Hematopoietic multipotent progenitor cell (in vitro differentiated cells): ENCODE data around the gene SHISA9. TPM values are rescaled to one million over a fixed set of nuclear protein-coding genes. Genes with fewer than 3 reads are reported as not detected.
A peak's percentile ranks its signal among the peaks of the same experiment; 100 is the strongest.

Source experiments
- DNase-seq, 3 donors: peaks; one replicate each; pipeline ENCODE4 v3.0.0-alpha.2; 2011 to 2015; ENCODE audit warnings: low read depth in 2 of 3, low spot score in 2 of 3
- total RNA-seq: library from RNA; depleted of rRNA; stranded (reverse); fragments of >200 nt; gene quantifications from one replicate; pipeline ENCODE4 v1.2.3, GENCODE V29; 2012

SHISA9 gene
- total RNA-seq, 1 donor, result under 0.01 TPM

DNA sequence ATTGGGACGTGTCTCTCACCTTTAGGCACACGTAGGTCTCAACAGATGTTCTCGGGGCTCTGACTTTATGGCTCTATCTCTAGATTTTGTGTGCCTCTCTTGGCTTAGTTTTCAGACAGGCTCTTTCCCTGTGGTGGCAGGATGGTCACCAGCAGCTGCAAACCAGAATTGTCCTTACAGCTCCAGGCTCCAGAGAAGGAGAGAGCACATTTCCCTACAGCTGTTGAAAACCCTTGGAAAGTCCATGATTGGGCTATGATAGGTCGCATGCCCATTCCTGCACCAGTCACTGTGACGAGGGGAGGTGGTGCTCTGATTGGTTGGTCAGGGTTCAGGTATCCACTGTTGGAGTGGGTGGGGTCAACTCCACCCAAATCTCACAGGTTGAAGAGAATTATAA is 41.5 kb downstream of the SHISA9 start:
- no peak for DNase-seq

DNA sequence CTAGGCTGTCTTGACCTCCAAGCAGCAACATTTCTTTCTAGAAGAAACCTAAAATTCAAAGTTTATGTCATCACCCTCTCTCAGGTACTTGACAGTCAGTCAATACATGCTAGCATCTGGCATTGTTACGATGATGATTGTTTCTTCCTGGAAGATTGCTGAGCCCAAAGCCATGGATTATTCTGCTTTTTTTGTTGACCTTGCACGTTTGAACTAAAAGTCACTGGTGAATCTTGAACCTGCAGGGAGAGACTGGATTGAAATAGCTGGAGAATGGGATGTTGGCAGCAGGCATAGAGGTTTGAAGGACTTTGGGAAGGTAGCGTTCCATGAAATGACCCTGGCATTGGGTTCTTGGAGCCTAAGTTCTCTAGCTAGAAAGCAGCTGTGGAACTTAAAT is 42.9 kb downstream of the SHISA9 start:
- no peak for DNase-seq

DNA sequence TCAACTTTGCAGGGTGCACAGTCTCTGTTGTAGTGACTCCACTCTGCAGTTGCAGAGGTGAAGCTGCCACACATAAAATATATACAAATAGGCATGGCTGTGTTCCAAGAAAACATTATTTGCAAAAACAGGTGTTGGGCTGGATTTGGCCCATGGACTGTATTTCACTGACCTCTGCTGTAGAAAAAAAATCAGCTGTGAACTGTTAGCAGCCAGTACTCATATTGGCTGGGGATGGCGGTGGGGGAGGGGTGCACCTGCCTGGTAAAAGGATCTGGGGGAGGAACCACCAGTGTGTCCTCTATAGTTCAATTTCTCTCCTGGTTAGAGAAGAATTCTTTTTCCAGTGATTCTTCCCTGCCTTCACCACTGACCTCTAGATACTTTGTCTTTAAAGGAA is 50.0 kb downstream of the SHISA9 start:
- DNase-seq, result no peak

DNA sequence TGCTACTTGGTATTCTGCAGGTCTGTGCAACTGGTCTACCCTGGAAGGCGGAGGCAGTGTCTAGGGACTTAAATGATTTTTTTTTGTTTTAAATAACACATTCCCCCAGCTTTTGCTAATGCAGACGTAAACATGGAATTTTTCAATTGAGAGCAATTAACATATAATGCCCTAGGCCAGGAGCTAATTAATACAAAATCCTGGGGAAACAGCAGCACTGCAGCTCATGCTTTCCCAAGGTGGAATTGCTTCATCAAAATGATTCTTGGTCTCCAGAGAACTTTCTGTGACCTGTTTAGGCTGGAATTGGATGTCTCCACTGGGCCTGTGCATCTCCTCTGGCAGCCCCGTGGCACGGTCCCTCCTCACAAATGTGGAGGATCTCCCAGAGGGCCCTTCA is 50.6 kb downstream of the SHISA9 start:
- no peak for DNase-seq

DNA sequence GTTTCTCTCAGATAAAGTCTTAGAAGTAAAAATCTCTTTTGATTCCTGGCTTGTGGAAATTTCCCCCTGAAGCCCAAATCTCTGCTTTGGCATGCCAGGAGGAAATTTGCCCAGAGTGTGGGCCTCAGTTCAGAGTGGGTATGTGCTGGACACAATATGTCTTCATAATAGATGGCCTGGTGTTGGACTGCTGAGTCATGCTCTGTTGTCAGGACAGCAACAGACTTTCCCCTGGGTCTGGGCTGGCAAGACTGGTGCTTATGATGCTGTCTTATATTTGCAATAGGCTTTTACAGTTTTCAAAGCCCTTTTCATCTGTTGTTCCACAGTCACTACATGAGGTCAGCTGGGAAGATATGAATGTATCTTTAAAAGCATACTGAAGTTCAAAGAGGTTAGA is 57.0 kb downstream of the SHISA9 start:
- DNase-seq, result no peak

DNA sequence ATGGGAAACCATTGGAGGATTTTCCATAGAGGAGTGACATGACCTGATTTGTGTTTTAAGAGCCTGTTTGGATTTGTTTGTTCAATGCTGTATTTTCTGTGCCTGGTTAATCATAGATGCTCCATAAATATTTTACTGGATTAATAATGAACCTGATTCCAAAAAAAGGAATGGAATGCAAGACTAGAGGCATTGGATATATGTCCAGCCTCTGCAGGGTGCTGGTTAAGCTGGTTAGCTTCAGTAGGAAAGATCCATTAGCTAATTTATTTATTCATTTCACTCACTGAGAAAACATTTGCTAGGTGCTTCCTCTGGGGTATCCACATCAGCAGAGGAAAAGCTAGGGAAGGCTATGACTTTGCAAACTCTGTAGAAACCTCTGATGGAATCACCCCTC is 57.7 kb downstream of the SHISA9 start:
- no peak for DNase-seq

DNA sequence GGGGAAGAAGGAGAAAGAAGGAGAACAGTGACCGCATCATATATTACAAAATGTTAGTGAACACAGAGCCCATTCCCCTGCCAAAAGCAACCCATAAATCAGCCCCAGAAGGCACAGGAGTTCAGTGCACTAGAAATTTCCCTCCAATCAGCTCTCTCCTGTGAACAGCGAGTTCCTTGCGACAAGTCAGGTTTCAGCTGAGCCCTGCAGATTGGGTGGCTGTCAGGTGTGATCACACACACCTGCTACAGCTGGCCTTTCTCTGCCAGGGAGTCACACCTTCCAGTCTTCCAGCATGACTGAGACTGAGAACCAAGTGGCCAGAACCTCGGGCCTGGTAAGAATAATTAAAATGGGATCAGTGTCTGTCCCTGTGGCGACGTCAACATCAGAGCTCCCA is 60.2 kb downstream of the SHISA9 start:
- no peak for DNase-seq

DNA sequence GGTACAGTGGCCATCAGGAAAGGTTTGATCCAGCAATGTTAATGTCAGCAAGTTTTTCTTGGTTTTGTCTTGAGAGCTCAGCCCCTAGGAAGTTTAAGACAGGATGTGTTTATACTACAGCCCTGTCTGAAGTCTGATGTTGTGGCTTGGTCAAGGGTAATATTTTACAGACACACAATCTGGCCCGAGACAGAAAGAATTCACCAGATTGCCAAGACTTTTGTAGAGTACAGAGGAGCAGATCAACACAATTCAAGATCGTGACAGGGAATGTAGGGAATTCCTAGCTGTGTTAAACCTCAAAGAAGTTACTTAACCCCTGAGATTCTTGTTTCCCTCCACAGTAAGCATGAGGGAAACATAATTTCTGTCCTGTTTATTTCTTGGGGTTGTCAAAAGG is 63.1 kb downstream of the SHISA9 start:
- no peak for DNase-seq

DNA sequence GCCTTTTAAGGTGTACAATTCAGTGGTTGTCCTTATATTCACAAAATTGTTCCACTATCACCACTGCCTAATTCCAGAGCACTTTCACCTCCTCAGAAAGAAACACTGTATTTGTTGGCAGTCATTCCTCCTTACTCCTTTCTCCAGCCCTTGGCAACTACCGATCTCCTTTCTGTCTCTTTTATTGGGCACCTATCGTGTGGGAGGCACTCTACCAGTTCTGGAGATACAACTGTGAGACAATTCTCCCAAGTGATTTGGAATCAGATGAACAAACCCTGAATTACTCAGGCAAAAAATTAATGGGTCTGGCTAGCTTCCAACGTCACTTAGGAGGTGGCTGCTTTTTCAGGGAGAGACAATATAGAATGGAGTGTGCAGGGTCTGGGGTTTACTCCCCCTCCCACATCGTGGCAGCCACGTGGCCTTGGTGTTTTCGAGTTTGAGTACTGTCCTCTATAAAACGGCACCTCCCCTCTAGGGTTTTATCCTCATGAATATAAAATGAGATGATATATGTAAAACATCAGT is 63.9 kb downstream of the SHISA9 start:
- no peak for DNase-seq

DNA sequence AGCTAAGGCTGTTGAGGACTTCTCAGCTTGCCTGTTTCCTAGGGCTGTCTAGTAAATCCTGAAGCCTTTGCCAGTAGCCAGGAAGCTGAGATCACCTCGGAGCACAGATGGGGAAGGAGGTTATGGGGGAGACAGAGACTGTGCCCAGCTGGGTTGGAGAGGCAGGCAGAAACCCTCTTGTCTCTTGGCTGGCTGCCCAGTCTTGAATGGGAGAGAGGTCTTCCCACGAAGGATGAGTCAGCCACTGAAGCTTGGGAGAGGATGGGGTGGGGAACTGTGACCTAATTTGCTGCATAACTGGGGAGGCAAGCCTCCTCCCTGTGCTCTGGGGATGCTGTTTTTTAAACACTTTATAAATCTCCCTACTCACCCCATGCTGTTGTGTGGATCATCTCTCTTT is 69.8 kb downstream of the SHISA9 start:
- DNase-seq, result no peak

DNA sequence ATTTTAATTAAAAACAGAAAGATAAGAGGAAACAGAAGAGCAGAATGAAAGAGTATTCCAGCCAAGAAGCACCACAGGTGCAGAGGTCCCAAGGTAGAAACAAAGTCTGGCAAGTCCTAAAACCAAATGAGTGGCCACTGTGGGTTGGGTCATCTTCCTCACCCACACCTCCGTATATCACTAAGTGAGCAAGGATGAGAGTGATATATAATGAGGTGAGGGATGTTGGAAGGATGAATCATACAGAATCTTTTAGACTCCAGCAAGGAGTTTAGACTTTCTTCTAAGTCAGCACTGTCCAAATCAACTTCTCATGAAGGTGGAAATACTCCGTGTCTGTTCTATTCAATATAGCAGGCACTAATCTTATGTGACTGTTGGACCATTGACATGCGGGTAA is 70.8 kb downstream of the SHISA9 start:
- no peak for DNase-seq

DNA sequence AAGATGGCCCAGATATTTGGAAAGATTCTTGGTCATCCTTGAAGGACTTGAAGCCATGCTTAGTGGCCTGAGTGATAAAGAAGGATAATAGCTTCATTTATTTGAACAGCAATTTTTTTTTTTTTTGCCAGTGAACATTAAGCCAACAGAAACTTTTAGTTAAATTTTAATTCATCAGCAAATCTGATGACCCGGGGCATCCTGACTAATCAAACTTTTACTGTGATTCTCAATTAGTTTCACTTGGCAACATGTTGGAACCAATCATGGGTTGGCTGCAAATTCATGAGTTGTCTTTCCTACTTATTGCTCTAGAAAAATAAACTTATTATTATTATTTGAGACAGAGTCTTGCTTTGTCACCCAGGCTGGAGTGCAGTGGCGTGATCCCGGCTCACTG is 74.4 kb downstream of the SHISA9 start:
- DNase-seq, result no peak

DNA sequence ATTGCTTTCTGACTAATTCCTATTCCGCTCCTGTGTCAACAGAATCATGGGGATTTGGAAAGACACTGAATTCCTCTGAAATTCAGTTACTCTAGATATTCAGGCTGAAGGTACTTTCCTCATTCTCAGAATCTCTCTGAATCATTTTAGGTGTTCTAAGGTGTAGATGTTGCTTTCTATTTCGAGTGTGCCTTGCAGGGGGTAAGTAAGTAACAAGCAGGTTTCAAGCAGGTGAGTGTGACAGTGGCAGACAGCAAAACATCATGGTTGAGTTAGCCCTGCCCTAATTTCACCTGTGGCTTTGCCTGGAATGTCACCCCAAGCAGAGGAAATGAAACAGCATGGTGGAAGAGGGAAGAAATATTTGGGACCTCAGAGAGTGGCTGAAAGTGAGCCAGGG is 75.1 kb downstream of the SHISA9 start:
- DNase-seq, result no peak

DNA sequence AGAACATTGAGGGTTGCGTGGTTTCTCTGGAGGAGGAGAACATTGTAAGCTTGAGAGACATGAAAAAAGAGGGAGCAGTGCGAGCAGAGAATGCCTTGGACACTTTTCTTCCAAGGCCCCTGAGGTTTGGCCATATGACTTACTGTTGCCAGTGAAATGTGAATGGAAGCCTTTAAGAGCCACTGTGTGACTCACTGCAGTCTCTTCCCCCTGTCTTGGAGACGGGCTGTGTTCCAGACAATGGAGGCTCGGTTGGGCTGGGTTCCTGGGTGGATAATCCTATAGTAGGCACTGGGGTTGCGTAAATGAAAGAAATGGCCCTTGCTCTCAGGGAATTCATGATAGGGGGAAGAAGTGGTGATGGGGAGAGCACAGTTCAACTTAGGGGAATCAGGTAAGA is 75.5 kb downstream of the SHISA9 start:
- DNase-seq, result no peak

DNA sequence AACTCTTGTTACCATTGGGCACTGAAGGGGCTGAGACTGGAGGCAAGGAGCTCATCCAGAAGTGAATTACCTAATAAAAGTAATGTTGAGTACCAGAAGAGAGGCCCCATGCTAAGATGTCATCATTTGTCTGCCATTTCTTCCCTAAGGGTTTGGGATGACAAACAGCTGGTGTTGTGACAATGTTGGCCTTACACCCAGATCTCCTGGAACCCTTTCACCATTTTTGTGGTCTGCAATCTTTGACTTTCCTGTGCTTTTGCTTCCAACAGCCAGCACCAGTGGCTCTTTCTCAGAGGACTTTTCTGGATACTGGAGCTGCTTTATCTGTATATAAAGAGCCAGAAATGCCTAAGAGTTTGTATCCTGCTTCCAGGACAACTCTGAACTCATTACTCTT is 84.1 kb downstream of the SHISA9 start:
- DNase-seq, result no peak

DNA sequence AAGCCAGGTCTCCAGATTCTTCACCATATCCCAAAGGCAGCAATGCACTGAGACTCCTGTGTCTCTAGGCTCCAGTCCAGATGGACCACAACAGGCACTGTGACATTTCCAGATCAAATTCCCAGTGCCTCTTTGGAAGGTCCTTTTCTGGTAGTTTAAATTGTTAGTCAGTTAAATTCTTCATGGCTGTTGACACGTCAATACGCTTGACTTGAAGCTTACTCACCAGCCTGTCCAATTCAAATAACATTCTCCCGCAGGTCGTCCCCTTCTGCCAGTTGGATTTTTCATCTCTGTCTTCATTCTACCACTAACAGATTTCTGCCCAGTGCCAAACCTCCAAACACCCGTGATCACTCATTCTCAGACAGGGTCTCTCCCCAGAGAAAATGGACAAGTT is 86.7 kb downstream of the SHISA9 start:
- DNase-seq, result no peak

DNA sequence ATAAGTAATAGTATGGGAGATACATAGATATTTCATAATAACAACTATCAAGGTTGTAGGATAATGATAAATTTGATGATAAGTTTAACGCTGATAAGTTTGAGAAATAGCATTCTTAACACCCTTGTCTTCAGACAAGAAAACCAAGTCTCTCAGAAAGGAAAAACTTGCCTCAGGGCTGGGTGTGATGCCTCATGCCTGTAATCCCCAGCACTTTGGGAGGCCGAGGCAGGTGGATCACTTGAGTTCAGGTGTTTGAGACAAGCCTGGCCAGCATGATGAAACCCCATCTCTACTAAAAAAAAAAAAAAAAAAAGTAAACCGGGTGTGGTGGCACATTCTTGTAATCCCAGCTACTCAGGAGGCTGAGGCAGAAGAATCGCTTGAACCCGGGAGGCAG is 90.7 kb downstream of the SHISA9 start:
- no peak for DNase-seq

DNA sequence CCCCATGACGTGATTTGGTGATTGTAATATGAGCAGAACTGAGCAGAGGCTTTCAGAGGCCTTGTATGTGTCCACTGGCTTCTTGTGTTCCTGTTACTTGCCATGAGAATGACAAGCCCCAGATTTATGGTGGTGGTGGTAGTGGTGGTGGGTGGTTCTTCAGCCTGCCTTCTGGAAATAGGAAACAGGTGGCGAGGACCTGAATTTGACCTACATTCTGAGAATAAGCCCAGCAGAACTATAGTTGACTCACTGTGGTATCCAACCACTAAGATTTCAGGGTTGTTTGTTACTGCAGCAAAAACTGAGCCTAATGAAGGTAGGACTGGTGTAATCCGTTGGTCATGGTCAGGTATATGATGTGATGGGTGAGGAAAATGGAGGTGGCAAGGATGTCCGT is 93.0 kb downstream of the SHISA9 start:
- peak in 1 of 3 donors; percentile 1 for DNase-seq

DNA sequence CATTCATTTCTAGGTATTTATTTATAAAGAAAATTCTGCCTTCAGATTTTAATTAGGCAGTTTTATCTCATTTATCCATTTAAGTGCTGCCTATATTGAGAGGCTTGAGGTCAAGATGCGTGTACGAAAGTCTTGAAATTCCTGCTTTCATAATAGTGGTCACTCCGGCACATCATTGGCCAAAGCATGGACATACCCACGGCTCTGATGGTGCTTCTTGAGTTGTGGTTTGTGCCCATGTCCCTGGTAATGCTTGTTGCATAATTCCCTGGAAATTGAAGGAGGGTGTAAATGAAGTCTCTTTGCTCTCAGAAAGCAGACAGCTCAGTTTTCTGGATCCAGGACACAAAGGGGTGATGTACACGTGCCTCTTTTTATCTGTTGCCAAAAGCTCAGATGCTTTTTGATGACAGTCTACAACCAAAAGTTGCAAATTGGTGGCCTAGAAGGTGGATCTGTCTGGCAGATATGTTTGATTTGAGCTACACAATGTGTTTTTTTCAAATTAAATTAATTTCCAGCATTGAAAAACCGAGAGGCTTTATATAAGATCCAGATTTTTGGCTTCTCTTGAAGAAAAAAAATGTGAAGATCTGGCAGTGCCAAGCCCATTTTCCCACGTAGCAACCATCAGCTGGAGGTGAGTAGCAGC is 94.4 kb downstream of the SHISA9 start:
- DNase-seq, result no peak

DNA sequence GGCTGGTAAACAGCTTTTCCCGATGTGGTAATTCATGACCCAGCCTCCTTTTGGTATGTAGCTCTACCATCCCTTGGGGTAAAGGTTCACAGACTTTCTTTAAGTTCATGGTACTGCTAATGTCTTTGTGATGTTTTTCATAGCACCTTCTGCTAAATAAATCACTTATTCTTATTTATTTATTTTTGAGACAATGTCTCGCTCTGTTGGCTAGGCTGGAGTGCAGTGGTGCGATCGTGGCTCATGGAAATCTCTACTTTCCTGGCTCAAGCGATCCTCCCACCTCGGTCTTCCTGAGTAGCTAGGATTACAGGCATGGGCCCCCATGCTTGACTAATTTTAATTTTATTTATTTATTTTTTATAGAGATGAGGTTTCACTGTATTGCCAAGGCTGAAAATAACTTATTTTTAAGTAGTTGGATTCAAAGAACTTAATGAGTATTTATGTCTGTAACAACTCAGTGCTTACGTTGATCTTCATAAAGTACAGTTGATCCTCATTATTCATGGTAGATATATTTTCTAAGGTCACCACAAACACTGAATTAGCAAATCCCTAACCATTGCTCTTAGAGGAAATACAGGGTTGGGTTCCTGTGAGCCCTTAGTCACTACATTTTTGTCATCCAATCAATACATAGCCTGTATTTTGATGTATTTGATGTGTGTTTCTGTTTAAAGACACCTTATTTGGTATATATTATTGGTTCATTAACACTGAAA is 97.1 kb downstream of the SHISA9 start:
- DNase-seq, result no peak

DNA sequence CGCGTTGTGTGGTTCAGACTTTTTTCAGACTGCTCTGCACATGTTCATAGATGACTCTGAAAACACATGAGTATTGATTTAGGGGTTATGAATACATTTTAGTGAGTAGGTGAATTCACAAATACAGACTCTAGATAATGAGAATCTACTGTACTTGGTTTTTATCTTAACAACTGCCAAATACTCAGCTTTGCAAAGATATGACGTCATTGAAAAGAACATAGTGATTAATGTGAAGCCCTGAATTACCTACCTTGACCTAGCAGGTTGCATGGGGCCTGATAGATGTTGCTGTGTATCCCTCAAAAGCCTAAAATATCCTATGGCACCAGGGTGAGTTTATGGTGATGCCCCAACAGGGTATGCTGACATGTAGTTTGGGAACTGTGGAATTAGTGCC is 98.0 kb downstream of the SHISA9 start:
- DNase-seq, result no peak

DNA sequence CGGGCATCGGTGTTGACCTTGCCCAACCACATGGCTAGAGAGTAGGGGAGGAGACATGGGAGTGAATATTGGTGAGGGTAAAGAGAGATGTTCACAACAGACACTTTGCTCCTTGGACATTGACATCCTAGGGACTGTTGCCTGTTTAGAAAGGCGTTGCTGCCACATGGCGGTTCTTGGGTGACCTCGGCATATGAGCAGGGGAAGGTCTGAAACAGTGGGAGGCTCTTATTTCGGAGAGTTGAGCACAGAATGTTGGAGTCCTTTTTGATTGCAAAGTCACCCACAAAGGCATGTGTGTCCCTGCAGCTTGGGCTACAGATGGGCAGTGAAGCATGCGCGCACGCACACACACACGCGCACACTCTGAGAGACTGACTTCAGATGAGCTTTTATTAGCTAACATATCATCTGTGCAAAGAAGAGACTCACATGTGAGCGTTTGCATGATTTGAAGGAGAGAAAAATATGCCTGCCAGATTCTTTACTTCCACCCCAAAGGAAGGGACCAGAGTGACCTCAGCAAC is 104.4 kb downstream of the SHISA9 start:
- no peak for DNase-seq
